HepG2 (cell line): ENCODE measurements around the gene NGDN. TPM values are rescaled to one million over a fixed set of nuclear protein-coding genes. Genes with fewer than 3 reads are reported as not detected.

Experiments
- ATAC-seq: fragments of 200-7000 bp; cut with Tn5 transposase; 3 replicates; pipeline ENCODE4 v1.9.1; 2020; ENCODE audit warnings: mild to moderate bottlenecking, moderate library complexity
- BruUV-seq: library from RNA; stranded (reverse); fragments of 400-500 nt; replicated peaks from 2 replicates; lab custom pipeline; 2021; lab: Mats Ljungman, UMichigan
- CTCF ChIA-PET: fragments of 300-600 bp; formaldehyde crosslinking; extraction: SDS; loops from one replicate; lab custom pipeline; 2021; ENCODE audit warnings: low total read pairs, inconsistent platforms, low intra/inter-chr PET ratio; lab: Yijun Ruan, JAX
- POLR2A ChIA-PET: fragments of 350-600 bp; sonication (Branson Sonifier 250); formaldehyde crosslinking; loops from one replicate; lab custom pipeline; 2020; ENCODE audit warnings: antibody characterized with exemption, inconsistent platforms; lab: Yijun Ruan, JAX
- DNase-seq: peaks from one replicate; pipeline ENCODE4 v3.0.0-alpha.2; 2015; ENCODE audit warnings: low spot score
- FAIRE-seq: peaks from 3 replicates; lab custom pipeline; 2011; peaks lifted over from hg19 to GRCh38; lab: Jason Lieb, UNC
- H2AFZ ChIP-seq: one replicate; pipeline ENCODE4 v1.6.1; 2011; ENCODE audit warnings: low read length, inconsistent platforms
- H3K27ac ChIP-seq: fragments of 300-600 bp; 3 replicates; pipeline ENCODE4 v1.8.0; 2011; ENCODE audit warnings: mixed run types, mild to moderate bottlenecking, mixed read lengths, low read length, inconsistent platforms; ENCODE audit not compliant: insufficient read depth; ENCODE audit errors: extremely low read length
- H3K27me3 ChIP-seq, 2 experiments: fragments of 200-600 bp in 1 of 2; 2 replicates in 1 of 2; 3 replicates in 1 of 2; pipeline versions ENCODE4 v1.6.0 to v1.8.0; 2011; ENCODE audit warnings: low read length in 2 of 2, mild to moderate bottlenecking in 2 of 2, moderate library complexity in 2 of 2, inconsistent platforms in 1 of 2; ENCODE audit not compliant: insufficient read depth in 2 of 2, control insufficient read depth in 1 of 2
- H3K36me3 ChIP-seq, 2 experiments: fragments of 200-600 bp in 1 of 2; replicated peaks in 1 of 2; 2 replicates in 1 of 2; 3 replicates in 1 of 2; pipeline versions ENCODE4 v1.5.1 to v1.8.0; 2011; ENCODE audit warnings: low read length in 2 of 2, inconsistent platforms in 1 of 2; ENCODE audit not compliant: insufficient read depth in 2 of 2, control insufficient read depth in 1 of 2
- H3K4me1 ChIP-seq: 2 replicates; pipeline ENCODE4 v1.5.1; 2012; ENCODE audit warnings: low read length, inconsistent platforms; ENCODE audit not compliant: insufficient read depth
- H3K4me2 ChIP-seq: 2 replicates; pipeline ENCODE4 v1.6.0; 2011; ENCODE audit warnings: low read depth, low read length, inconsistent platforms
- H3K4me3 ChIP-seq, 3 experiments: fragments of 200-600 bp in 1 of 3; sonication (generic), shearing (Covaris generic) in 1 of 3; replicated peaks in 1 of 3; 2 replicates each; pipeline ENCODE4 v1.5.1; 2011 to 2016; ENCODE audit warnings: low read length in 3 of 3, inconsistent platforms in 2 of 3, low read depth in 2 of 3, mild to moderate bottlenecking in 2 of 3, control low read depth in 1 of 3, mixed read lengths in 1 of 3; ENCODE audit not compliant: insufficient read depth in 1 of 3
- H3K79me2 ChIP-seq: one replicate; pipeline ENCODE4 v1.6.1; 2011; ENCODE audit warnings: low read length, inconsistent platforms; ENCODE audit not compliant: insufficient read depth
- H3K9ac ChIP-seq: 2 replicates; pipeline ENCODE4 v1.6.0; 2011; ENCODE audit warnings: mild to moderate bottlenecking, low read depth, low read length, inconsistent platforms; ENCODE audit not compliant: insufficient read depth
- H3K9me3 ChIP-seq: 2 replicates; pipeline ENCODE4 v1.5.1; 2012; ENCODE audit warnings: mild to moderate bottlenecking, low read length
- H4K20me1 ChIP-seq: 2 replicates; pipeline ENCODE4 v1.6.0; 2011; ENCODE audit warnings: inconsistent platforms, mild to moderate bottlenecking, low read length, moderate library complexity; ENCODE audit not compliant: insufficient read depth
- CREBL2 ChIP-seq: sonication (generic); formaldehyde crosslinking; IDR thresholded peaks from 2 replicates; pipeline ENCODE4 v1.8.1; 2023; ENCODE audit warnings: missing genetic modification reagents, mild to moderate bottlenecking, borderline replicate concordance
- ELF4 ChIP-seq: sonication (generic); formaldehyde crosslinking; IDR thresholded peaks from 2 replicates; pipeline ENCODE4 v1.5.0; 2020; ENCODE audit warnings: missing genetic modification reagents, mild to moderate bottlenecking, moderate library complexity, borderline replicate concordance
- MBNL3 ChIP-seq: fragments of 250-450 bp; sonication (Bioruptor Pico); conservative IDR thresholded peaks from 2 replicates; pipeline ENCODE4 v1.8.0; 2022; ENCODE audit warnings: mild to moderate bottlenecking, inconsistent platforms
- POLR2A ChIP-seq, 2 experiments: IDR thresholded peaks; 2 replicates each; pipeline ENCODE4 v1.6.1; 2011; ENCODE audit warnings: low read depth in 2 of 2, low read length in 2 of 2, mild to moderate bottlenecking in 1 of 2, moderate library complexity in 1 of 2; ENCODE audit not compliant: insufficient read depth in 1 of 2
- SETDB1 ChIP-seq: sonication (generic); formaldehyde crosslinking; IDR thresholded peaks from 2 replicates; pipeline ENCODE4 v1.5.1; 2020; ENCODE audit warnings: missing genetic modification reagents, mild to moderate bottlenecking, borderline replicate concordance
- SKIL ChIP-seq: sonication (generic); formaldehyde crosslinking; IDR thresholded peaks from 2 replicates; pipeline ENCODE4 v1.8.0; 2022; ENCODE audit warnings: missing genetic modification reagents, mild to moderate bottlenecking, moderate library complexity, borderline replicate concordance
- SNRNP70 ChIP-seq: fragments of 200-400 bp; formaldehyde crosslinking; IDR thresholded peaks from 2 replicates; pipeline ENCODE4 v1.6.1; 2017; ENCODE audit warnings: mild to moderate bottlenecking, low read depth, low read length, moderate library complexity
- TOE1 ChIP-seq: sonication (generic); formaldehyde crosslinking; IDR thresholded peaks from 2 replicates; pipeline ENCODE4 v1.4.0; 2020; ENCODE audit warnings: mild to moderate bottlenecking, missing genetic modification reagents
- ZBTB49 ChIP-seq: sonication (generic); formaldehyde crosslinking; IDR thresholded peaks from 2 replicates; pipeline ENCODE4 v1.4.0; 2020; ENCODE audit warnings: missing genetic modification reagents, borderline replicate concordance
- ZNF101 ChIP-seq: sonication (generic); formaldehyde crosslinking; IDR thresholded peaks from 2 replicates; pipeline ENCODE4 v1.4.0; 2020; ENCODE audit warnings: mild to moderate bottlenecking, low read depth, missing genetic modification reagents, borderline replicate concordance
- ZNF292 ChIP-seq: sonication (generic); formaldehyde crosslinking; IDR thresholded peaks from 2 replicates; pipeline ENCODE4 v1.8.1; 2022; ENCODE audit warnings: mild to moderate bottlenecking, low read depth, missing genetic modification reagents, borderline replicate concordance
- ZNF83 ChIP-seq: sonication (generic); formaldehyde crosslinking; IDR thresholded peaks from 2 replicates; pipeline ENCODE4 v1.4.0; 2020; ENCODE audit warnings: missing genetic modification reagents, mild to moderate bottlenecking, borderline replicate concordance
- WGBS: methylation state at CpG from one replicate; pipeline ENCODE4 v1.1.6; 2017; ENCODE audit warnings: low lambda C conversion rate; 5-methylcytosine and 5-hydroxymethylcytosine counted together
- in situ Hi-C: cut with HindIII; loops from 2 replicates; pipeline ENCODE4 v1.10.0; 2017; ENCODE audit warnings: low pct_unique_long_range_greater_than_20kb; ENCODE audit not compliant: extremely low pct_ligation_motif_present
- intact Hi-C: fragments of 100-400 bp; cut with micrococcal nuclease; formaldehyde crosslinking; loops from one replicate; pipeline ENCODE4 v1.10.0; 2022; ENCODE audit not compliant: unreplicated experiment
- polyA plus RNA-seq, 8 experiments: library from polyadenylated mRNA; depleted of rRNA in 3 of 8; stranded (reverse) in 7 of 8; unstranded in 1 of 8; fragments of >200 nt; fragmentation: Illumina TruSeq in 4 of 8; extraction: Trizol in 4 of 8; gene quantifications; 2 replicates each; pipeline versions ENCODE4 v1.2.1 to v1.2.3, GENCODE V29; 2011 to 2016; ENCODE audit warnings: low read depth in 4 of 8, missing spikeins in 1 of 8, mixed read lengths in 1 of 8; ENCODE audit not compliant: insufficient read depth in 1 of 8
- total RNA-seq, 5 experiments: library from RNA; depleted of rRNA; stranded (reverse); fragments of >200 nt; fragmentation: Illumina TruSeq; extraction: Trizol; gene quantifications; 2 replicates each; pipeline ENCODE4 v1.2.3, GENCODE V29; 2016; ENCODE audit warnings: low read depth in 1 of 5

NGDN gene
- total and polyA plus RNA-seq, 2 of the 13 experiments (the other 11 are each of a cell fraction or from before 2014, with no cell fraction given): 154 to 216 TPM

GRCh38 chr14:23485326-23485725 is 15.8 kb downstream of the NGDN start:
- no peak for DNase-seq
- TF ChIP-seq SNRNP70: no peak
- TF ChIP-seq MBNL3: no peak
- TF ChIP-seq ZNF83 (CRISPR knock-in tag): no peak
- TF ChIP-seq SKIL (CRISPR knock-in tag): no peak
- no peaks in the 10 kb centered on the region for H3K9me3 ChIP-seq
- BruUV-seq: no TSS peak
- ATAC-seq: no peak
- H3K27me3 ChIP-seq: no peaks in the 10 kb centered on the region
- H3K79me2 ChIP-seq: no peaks in the 10 kb centered on the region
- 0 out of 2 replicates have a peak, but pooled peaks cover 6% of the 10 kb centered on the region for H4K20me1 ChIP-seq
- no peak overlapping the region for H3K4me3 ChIP-seq
- 96% methylated on average over 4 of the region's 4 CpGs for WGBS
- in situ Hi-C loops: no loop called here
- H3K27ac ChIP-seq: no peak overlapping the region
- H3K9ac ChIP-seq: no peak overlapping the region
- ChIA-PET CTCF (interaction anchor here (9.7 kb wide), 1 partner anchor 75 kb away, joined by 275 read pairs; the partner anchor contains the start of gene THTPA), POLR2A (interaction anchor here (1.3 kb wide), 1 partner anchor 74 kb away, joined by 3 read pairs; no protein-coding TSS in a partner anchor)
- no peak overlapping the region for H3K4me2 ChIP-seq
- intact Hi-C loops: no loop called here
- H2AFZ ChIP-seq: no peak overlapping the region
- H3K4me1 ChIP-seq: no peaks in the 10 kb centered on the region
- FAIRE-seq: no peak
- H3K36me3 ChIP-seq: peaks cover 33 to 67% of the 10 kb centered on the region in 2 experiments

GRCh38 chr14:23486036-23486435 is 16.5 kb downstream of the NGDN start:
- CTCF ChIA-PET: interaction anchor here (9.7 kb wide), 1 partner anchor 74 kb away, joined by 275 read pairs; the partner anchor contains the start of gene THTPA
- WGBS: over 99% methylated on average over 2 of the region's 2 CpGs
- intact Hi-C loops: no loop called here
- BruUV-seq: no TSS peak
- Histone ChIP-seq H3K4me3 (no peak overlapping the region), H3K4me2 (no peak overlapping the region), H2AFZ (no peak overlapping the region), H3K79me2 (no peaks in the 10 kb centered on the region), H3K36me3 (peaks cover 31 to 60% of the 10 kb centered on the region in 2 experiments), H3K27me3 (no peaks in the 10 kb centered on the region), H4K20me1 (0 out of 2 replicates have a peak, but pooled peaks cover 6% of the 10 kb centered on the region), H3K9me3 (no peaks in the 10 kb centered on the region), H3K9ac (no peak overlapping the region), H3K27ac (no peak overlapping the region), H3K4me1 (no peaks in the 10 kb centered on the region)
- FAIRE-seq: no peak
- in situ Hi-C loops: no loop called here
- ATAC-seq: no peak
- no peak for DNase-seq
- POLR2A ChIA-PET: no interaction called here
- no peak for TF ChIP-seq ELF4 (CRISPR knock-in tag)
- TF ChIP-seq ZNF101 (CRISPR knock-in tag): no peak
- no peak for TF ChIP-seq POLR2A (IDR thresholded peaks at IDR 0.05; ENCODE audit: insufficient read depth in 1 of 2, low read depth in 2 of 2, low read length in 2 of 2)
- TF ChIP-seq SETDB1 (CRISPR knock-in tag): no peak
- no peak for TF ChIP-seq ZBTB49 (CRISPR knock-in tag)
- no peak for TF ChIP-seq CREBL2 (CRISPR knock-in tag)
- no peak for TF ChIP-seq TOE1 (CRISPR knock-in tag)
- TF ChIP-seq ZNF292 (CRISPR knock-in tag): no peak
